Upper lobe of left lung (tissue), 6 donors: Measurements from ENCODE around the gene CRYBB1. TPM values are rescaled to one million over a fixed set of nuclear protein-coding genes. Genes with fewer than 3 reads are reported as not detected.

ENCODE experiments used
- ATAC-seq, 2 donors: fragments of 200-7000 bp; cut with Tn5 transposase; one replicate each; pipeline ENCODE4 v1.9.1; 2022; ENCODE audit warnings: mild to moderate bottlenecking in 2 of 2, moderate library complexity in 2 of 2; ENCODE audit not compliant: low FRiP score in 2 of 2
- DNase-seq, 2 donors: peaks; one replicate each; pipeline ENCODE4 v3.0.0-alpha.2; 2019 to 2020
- H3K27ac ChIP-seq, 4 donors: fragments of 200-600 bp; sonication (generic); one replicate each; pipeline ENCODE4 v1.5.1; 2016 to 2019
- H3K27me3 ChIP-seq, 4 donors: fragments of 200-600 bp; sonication (generic); one replicate each; pipeline ENCODE4 v1.5.1; 2017 to 2019
- H3K36me3 ChIP-seq, 4 donors: fragments of 200-600 bp; sonication (generic); one replicate each; pipeline ENCODE4 v1.5.1; 2016 to 2019
- H3K4me1 ChIP-seq, 4 donors: fragments of 200-600 bp; sonication (generic); one replicate each; pipeline ENCODE4 v1.5.1; 2018 to 2019
- H3K4me3 ChIP-seq, 4 donors: fragments of 200-600 bp; sonication (generic); one replicate each; pipeline ENCODE4 v1.5.1; 2017 to 2019; ENCODE audit warnings: mild to moderate bottlenecking in 2 of 4, moderate library complexity in 1 of 4
- H3K9me3 ChIP-seq, 4 donors: fragments of 200-600 bp; sonication (generic); one replicate each; pipeline ENCODE4 v1.5.1; 2018 to 2019
- CTCF ChIP-seq, 6 experiments: fragments of 450-650 bp in 4 of 6; fragments of 200-600 bp in 2 of 6; sonication (generic) in 2 of 6; IDR thresholded peaks; one replicate each; pipeline ENCODE4 v1.5.1; 2016 to 2019; ENCODE audit warnings: antibody characterized with exemption in 6 of 6
- EP300 ChIP-seq, 4 donors: sonication (generic); formaldehyde crosslinking; IDR thresholded peaks; one replicate each; pipeline ENCODE4 v1.5.1; 2017; ENCODE audit warnings: antibody characterized with exemption in 4 of 4, control low read depth in 2 of 4
- POLR2A ChIP-seq, 4 donors: fragments of 450-650 bp; IDR thresholded peaks; one replicate each; pipeline ENCODE4 v1.5.1; 2016 to 2017; ENCODE audit warnings: antibody characterized with exemption in 4 of 4, mild to moderate bottlenecking in 2 of 4
- POLR2AphosphoS5 ChIP-seq, 2 donors: sonication (generic); formaldehyde crosslinking; IDR thresholded peaks; one replicate each; pipeline ENCODE4 v1.5.1; 2017; ENCODE audit warnings: antibody characterized with exemption in 2 of 2
- WGBS, 2 donors: methylation state at CpG; one replicate each; pipeline ENCODE4 v1.1.5; 2017 to 2018; 5-methylcytosine and 5-hydroxymethylcytosine counted together
- total RNA-seq, 6 donors: library from RNA; depleted of rRNA in 4 of 6; stranded (reverse); fragments of >200 nt in 4 of 6; gene quantifications; one replicate each; pipeline versions ENCODE4 v1.1.0 to v1.2.1, GENCODE V29; 2016 to 2021
- donor health status: DM: no; HTN: no; CAD: no; lungs with moderate emphysema.
- donor health status: DM: no; HTN: yes; CAD: no; lungs with severe emphysema.

Gene CRYBB1
- total RNA-seq, 6 donors from 2014 or later, result 0.26 to 0.81 TPM; not detected in 4

- TF ChIP-seq POLR2AphosphoS5 (IDR thresholded peaks at IDR 0.05), result no peak
- no peak for TF ChIP-seq CTCF (IDR thresholded peaks at IDR 0.05)
- no peak for TF ChIP-seq EP300 (IDR thresholded peaks at IDR 0.05)
- TF ChIP-seq POLR2A (IDR thresholded peaks at IDR 0.05), result no peak
- Histone ChIP-seq H3K4me1 (no peaks in the 10 kb centered on the region), H3K36me3 (no peaks in the 10 kb centered on the region), H3K4me3 (no peak overlapping the region), H3K9me3 (no peaks in the 10 kb centered on the region), H3K27ac (no peak overlapping the region), H3K27me3 (no peaks in the 10 kb centered on the region)
- ATAC-seq (no peak), DNase-seq (no peak)
- whole genome bisulfite sequencing, 2 donors, result 84 to 88% methylated on average over 11 of the region's 11 CpGs
Observed at GRCh38 chr22:26599505-26599904, 18.3 kb downstream of the CRYBB1 start.

- no peaks in the 10 kb centered on the region for H3K36me3 ChIP-seq
- H3K27ac ChIP-seq, result no peak overlapping the region
- ATAC-seq, result no peak
- no peaks in the 10 kb centered on the region for H3K9me3 ChIP-seq
- H3K4me1 ChIP-seq, result peaks cover 2 to 10% (median 6%) of the 10 kb centered on the region in 4 donors
- no peak overlapping the region for H3K4me3 ChIP-seq
- H3K27me3 ChIP-seq, result no peaks in the 10 kb centered on the region
- 72 to 77% methylated on average over 4 of the region's 4 CpGs for WGBS, 2 donors
- no peak for DNase-seq
- TF ChIP-seq CTCF (IDR thresholded peaks at IDR 0.05) (no peak), POLR2AphosphoS5 (IDR thresholded peaks at IDR 0.05) (no peak), POLR2A (IDR thresholded peaks at IDR 0.05) (no peak), EP300 (IDR thresholded peaks at IDR 0.05) (no peak)
Observed at GRCh38 chr22:26597480-26597879, 20.3 kb downstream of the CRYBB1 start.

- Histone ChIP-seq H3K27me3 (no peaks in the 10 kb centered on the region), H3K9me3 (no peaks in the 10 kb centered on the region), H3K4me3 (no peak overlapping the region), H3K4me1 (peaks cover 6 to 14% (median 11%) of the 10 kb centered on the region in 4 donors), H3K36me3 (no peaks in the 10 kb centered on the region), H3K27ac (no peak overlapping the region)
- no peak for ATAC-seq
- WGBS, 2 donors, result 71 to 82% methylated on average over 3 to 4 of the region's 4 CpGs
- TF ChIP-seq POLR2AphosphoS5 (IDR thresholded peaks at IDR 0.05) (no peak), POLR2A (IDR thresholded peaks at IDR 0.05) (no peak), CTCF (IDR thresholded peaks at IDR 0.05) (no peak), EP300 (IDR thresholded peaks at IDR 0.05) (no peak)
- DNase-seq, result no peak
Observed at GRCh38 chr22:26597026-26597425, 20.8 kb downstream of the CRYBB1 start.

GRCh38 chr22:26593763-26594162 is 24.1 kb downstream of the CRYBB1 start:
- WGBS, 2 donors, result 46 to 88% methylated on average over 1 of the region's 1 CpG
- Histone ChIP-seq H3K9me3 (no peaks in the 10 kb centered on the region), H3K27ac (no peak overlapping the region), H3K36me3 (no peaks in the 10 kb centered on the region), H3K27me3 (no peaks in the 10 kb centered on the region), H3K4me3 (no peak overlapping the region), H3K4me1 (peaks cover 12 to 36% (median 22%) of the 10 kb centered on the region in 4 donors)
- TF ChIP-seq EP300 (IDR thresholded peaks at IDR 0.05), result no peak
- no peak for TF ChIP-seq CTCF (IDR thresholded peaks at IDR 0.05)
- TF ChIP-seq POLR2A (IDR thresholded peaks at IDR 0.05), result no peak
- no peak for TF ChIP-seq POLR2AphosphoS5 (IDR thresholded peaks at IDR 0.05)
- ATAC-seq (no peak), DNase-seq (no peak)

- peak overlapping the region in 1 of 4 donors; percentile 8 for H3K27ac ChIP-seq
- no peaks in the 10 kb centered on the region for H3K36me3 ChIP-seq
- ATAC-seq (no peak), DNase-seq (peak in 1 of 2 donors; percentile 37)
- H3K9me3 ChIP-seq, result no peaks in the 10 kb centered on the region
- peaks cover 12 to 47% (median 25%) of the 10 kb centered on the region in 4 donors for H3K4me1 ChIP-seq
- TF ChIP-seq POLR2AphosphoS5 (IDR thresholded peaks at IDR 0.05), result no peak
- TF ChIP-seq CTCF (IDR thresholded peaks at IDR 0.05), result no peak
- no peak for TF ChIP-seq POLR2A (IDR thresholded peaks at IDR 0.05)
- no peak for TF ChIP-seq EP300 (IDR thresholded peaks at IDR 0.05)
- 35 to 53% methylated on average over 4 of the region's 4 CpGs for WGBS, 2 donors
- H3K4me3 ChIP-seq, result no peak overlapping the region
- H3K27me3 ChIP-seq, result no peaks in the 10 kb centered on the region
Observed at GRCh38 chr22:26592421-26592891, 25.4 kb downstream of the CRYBB1 start.
